Measurements from ENCODE around the gene MNS1. TPM values are rescaled to one million over a fixed set of nuclear protein-coding genes. Genes with fewer than 3 reads are reported as not detected.

Gene MNS1
- total and polyA plus RNA-seq, 2 of the 13 experiments (the other 11 are each of a cell fraction or from before 2014, with no cell fraction given), result 0.22 to 1.7 TPM

DNA sequence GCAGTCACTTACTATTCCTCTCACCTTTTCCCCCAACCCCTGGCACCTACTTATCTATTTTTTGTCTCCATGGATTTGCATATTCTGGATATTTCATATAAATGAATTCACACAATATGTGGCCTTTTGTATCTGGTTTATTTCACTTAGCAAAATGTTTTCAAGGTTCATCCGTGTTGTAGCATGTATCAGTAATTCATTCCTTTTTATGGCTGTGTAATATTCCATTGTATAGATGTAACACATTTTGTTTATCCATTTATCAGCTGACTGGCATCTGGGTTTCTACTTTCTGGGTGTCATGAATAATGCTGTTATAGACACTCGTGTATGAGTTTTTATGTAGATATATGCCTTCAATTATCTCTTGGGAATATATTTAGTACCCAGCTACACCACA, 5.8 kb downstream of the MNS1 start (continued):
- TF ChIP-seq, protein P1, sequence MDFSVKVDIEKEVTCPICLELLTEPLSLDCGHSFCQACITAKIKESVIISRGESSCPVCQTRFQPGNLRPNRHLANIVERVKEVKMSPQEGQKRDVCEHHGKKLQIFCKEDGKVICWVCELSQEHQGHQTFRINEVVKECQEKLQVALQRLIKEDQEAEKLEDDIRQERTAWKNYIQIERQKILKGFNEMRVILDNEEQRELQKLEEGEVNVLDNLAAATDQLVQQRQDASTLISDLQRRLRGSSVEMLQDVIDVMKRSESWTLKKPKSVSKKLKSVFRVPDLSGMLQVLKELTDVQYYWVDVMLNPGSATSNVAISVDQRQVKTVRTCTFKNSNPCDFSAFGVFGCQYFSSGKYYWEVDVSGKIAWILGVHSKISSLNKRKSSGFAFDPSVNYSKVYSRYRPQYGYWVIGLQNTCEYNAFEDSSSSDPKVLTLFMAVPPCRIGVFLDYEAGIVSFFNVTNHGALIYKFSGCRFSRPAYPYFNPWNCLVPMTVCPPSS (IDR thresholded peaks at IDR 0.05), result no peak
- TF ChIP-seq, protein P2, sequence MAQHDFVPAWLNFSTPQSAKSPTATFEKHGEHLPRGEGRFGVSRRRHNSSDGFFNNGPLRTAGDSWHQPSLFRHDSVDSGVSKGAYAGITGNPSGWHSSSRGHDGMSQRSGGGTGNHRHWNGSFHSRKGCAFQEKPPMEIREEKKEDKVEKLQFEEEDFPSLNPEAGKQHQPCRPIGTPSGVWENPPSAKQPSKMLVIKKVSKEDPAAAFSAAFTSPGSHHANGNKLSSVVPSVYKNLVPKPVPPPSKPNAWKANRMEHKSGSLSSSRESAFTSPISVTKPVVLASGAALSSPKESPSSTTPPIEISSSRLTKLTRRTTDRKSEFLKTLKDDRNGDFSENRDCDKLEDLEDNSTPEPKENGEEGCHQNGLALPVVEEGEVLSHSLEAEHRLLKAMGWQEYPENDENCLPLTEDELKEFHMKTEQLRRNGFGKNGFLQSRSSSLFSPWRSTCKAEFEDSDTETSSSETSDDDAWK (CRISPR knock-in tag; IDR thresholded peaks at IDR 0.05), result no peak
- TF ChIP-seq NCOR1 (IDR thresholded peaks at IDR 0.05; ENCODE audit: borderline replicate concordance, low read length) (no peak), ZIK1 (CRISPR knock-in tag; IDR thresholded peaks at IDR 0.05; ENCODE audit: borderline replicate concordance, low read depth) (no peak), EED (CRISPR knock-in tag; IDR thresholded peaks at IDR 0.05) (no peak), ZNF230 (CRISPR knock-in tag; IDR thresholded peaks at IDR 0.05) (no peak), ZNF326 (CRISPR knock-in tag; IDR thresholded peaks at IDR 0.05; ENCODE audit: borderline replicate concordance) (no peak), SOX13 (IDR thresholded peaks at IDR 0.05) (no peak), SOX13 (CRISPR knock-in tag; conservative IDR thresholded peaks at IDR 0.05 in 1 of 2, IDR thresholded peaks at IDR 0.05 in 1 of 2) (no peak)
- TF ChIP-seq, protein P3, sequence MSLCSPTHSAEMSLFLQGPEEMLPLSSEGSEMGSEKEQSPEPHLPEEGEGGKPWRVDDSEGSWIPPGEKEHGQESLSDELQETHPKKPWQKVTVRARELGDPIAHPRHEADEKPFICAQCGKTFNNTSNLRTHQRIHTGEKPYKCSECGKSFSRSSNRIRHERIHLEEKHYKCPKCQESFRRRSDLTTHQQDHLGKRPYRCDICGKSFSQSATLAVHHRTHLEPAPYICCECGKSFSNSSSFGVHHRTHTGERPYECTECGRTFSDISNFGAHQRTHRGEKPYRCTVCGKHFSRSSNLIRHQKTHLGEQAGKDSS (CRISPR knock-in tag; IDR thresholded peaks at IDR 0.05; ENCODE audit: borderline replicate concordance, low read depth), result no peak

DNA sequence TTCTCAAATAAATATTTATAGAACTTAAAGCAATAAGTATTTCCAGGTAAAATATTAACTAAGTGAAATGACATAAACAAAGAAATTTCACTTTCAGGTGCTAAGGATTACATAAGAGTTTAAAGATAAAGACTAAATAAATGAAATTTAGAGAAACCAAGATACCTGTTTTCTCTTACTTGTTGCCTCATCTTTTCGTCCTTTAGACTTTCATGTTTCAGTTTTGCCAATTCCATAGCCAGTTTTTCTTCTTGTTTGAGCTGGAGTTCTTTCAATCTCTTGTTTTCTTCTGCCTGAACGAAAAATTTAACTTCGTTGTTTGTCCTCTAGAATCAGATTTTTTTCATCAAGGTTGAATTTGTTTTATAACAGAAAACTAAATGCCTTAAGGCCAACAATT, 8.7 kb downstream of the MNS1 start:
- Histone ChIP-seq H3K27ac (ENCODE audit: extremely low read length, insufficient read depth, low read length) (no peak overlapping the region), H3K9me3 (ENCODE audit: low read length) (no peaks in the 10 kb centered on the region), H3K4me2 (ENCODE audit: low read depth, low read length) (no peak overlapping the region), H3K9ac (ENCODE audit: insufficient read depth, low read depth, low read length) (no peak overlapping the region), H3K36me3 (replicated peaks in 1 of 2; ENCODE audit: control insufficient read depth in 1 of 2, insufficient read depth in 2 of 2, low read length in 2 of 2) (no peaks in the 10 kb centered on the region), H3K79me2 (ENCODE audit: insufficient read depth, low read length) (no peaks in the 10 kb centered on the region), H3K4me1 (ENCODE audit: insufficient read depth, low read length) (peaks cover 11% of the 10 kb centered on the region; the same call in 1 of the 2 replicates), H3K4me3 (replicated peaks in 1 of 3; ENCODE audit: insufficient read depth in 1 of 3, low read depth in 2 of 3, low read length in 3 of 3) (no peak overlapping the region), H3K27me3 (ENCODE audit: control insufficient read depth in 1 of 2, insufficient read depth in 2 of 2, low read length in 2 of 2) (no peaks in the 10 kb centered on the region), H2AFZ (ENCODE audit: low read length) (no peak overlapping the region), H4K20me1 (ENCODE audit: insufficient read depth, low read length) (no peaks in the 10 kb centered on the region)
- BruUV-seq (replicated peaks), result no TSS peak
- DNase-seq (ENCODE audit: low spot score) (no peak), FAIRE-seq (no peak), ATAC-seq (no peak)
- 43% methylated on average over 3 of the region's 3 CpGs for WGBS (ENCODE audit: low lambda C conversion rate)
- intact Hi-C loops (cut with micrococcal nuclease; ENCODE audit: unreplicated experiment), result no loop called here
- CTCF ChIA-PET (ENCODE audit: low intra/inter-chr PET ratio, low total read pairs), result no interaction called here
- in situ Hi-C loops (cut with HindIII; ENCODE audit: extremely low pct_ligation_motif_present, low pct_unique_long_range_greater_than_20kb), result no loop called here
- POLR2A ChIA-PET, result no interaction called here
- TF ChIP-seq DNMT3B (CRISPR knock-in tag; conservative IDR thresholded peaks at IDR 0.05) (no peak), ZEB1 (IDR thresholded peaks at IDR 0.05; ENCODE audit: insufficient replicate concordance, low read depth) (no peak), SMARCE1 (IDR thresholded peaks at IDR 0.05; ENCODE audit: borderline replicate concordance) (no peak), ZNF441 (CRISPR knock-in tag; IDR thresholded peaks at IDR 0.05; ENCODE audit: borderline replicate concordance) (no peak), CENPX (CRISPR knock-in tag; IDR thresholded peaks at IDR 0.05) (no peak)
- TF ChIP-seq, protein P4, sequence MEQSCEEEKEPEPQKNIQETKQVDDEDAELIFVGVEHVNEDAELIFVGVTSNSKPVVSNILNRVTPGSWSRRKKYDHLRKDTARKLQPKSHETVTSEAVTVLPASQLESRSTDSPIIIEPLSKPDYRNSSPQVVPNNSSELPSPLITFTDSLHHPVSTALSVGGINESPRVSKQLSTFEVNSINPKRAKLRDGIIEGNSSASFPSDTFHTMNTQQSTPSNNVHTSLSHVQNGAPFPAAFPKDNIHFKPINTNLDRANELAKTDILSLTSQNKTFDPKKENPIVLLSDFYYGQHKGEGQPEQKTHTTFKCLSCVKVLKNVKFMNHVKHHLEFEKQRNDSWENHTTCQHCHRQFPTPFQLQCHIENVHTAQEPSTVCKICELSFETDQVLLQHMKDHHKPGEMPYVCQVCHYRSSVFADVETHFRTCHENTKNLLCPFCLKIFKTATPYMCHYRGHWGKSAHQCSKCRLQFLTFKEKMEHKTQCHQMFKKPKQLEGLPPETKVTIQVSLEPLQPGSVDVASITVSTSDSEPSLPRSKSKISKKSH (CRISPR knock-in tag; IDR thresholded peaks at IDR 0.05; ENCODE audit: borderline replicate concordance), result no peak
- TF ChIP-seq, protein P5, sequence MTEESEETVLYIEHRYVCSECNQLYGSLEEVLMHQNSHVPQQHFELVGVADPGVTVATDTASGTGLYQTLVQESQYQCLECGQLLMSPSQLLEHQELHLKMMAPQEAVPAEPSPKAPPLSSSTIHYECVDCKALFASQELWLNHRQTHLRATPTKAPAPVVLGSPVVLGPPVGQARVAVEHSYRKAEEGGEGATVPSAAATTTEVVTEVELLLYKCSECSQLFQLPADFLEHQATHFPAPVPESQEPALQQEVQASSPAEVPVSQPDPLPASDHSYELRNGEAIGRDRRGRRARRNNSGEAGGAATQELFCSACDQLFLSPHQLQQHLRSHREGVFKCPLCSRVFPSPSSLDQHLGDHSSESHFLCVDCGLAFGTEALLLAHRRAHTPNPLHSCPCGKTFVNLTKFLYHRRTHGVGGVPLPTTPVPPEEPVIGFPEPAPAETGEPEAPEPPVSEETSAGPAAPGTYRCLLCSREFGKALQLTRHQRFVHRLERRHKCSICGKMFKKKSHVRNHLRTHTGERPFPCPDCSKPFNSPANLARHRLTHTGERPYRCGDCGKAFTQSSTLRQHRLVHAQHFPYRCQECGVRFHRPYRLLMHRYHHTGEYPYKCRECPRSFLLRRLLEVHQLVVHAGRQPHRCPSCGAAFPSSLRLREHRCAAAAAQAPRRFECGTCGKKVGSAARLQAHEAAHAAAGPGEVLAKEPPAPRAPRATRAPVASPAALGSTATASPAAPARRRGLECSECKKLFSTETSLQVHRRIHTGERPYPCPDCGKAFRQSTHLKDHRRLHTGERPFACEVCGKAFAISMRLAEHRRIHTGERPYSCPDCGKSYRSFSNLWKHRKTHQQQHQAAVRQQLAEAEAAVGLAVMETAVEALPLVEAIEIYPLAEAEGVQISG (CRISPR knock-in tag; IDR thresholded peaks at IDR 0.05), result no peak
